NCI-H2196 treated with DMSO at 0.1 percent for 48 hours (cell line): ENCODE data around the gene TMEM132E.

ENCODE experiments used
- DNase-seq: peaks from one replicate; lab custom pipeline; 2025; ENCODE audit not compliant: unreplicated experiment; lab: John Stamatoyannopoulos, UW

Gene TMEM132E

DNA sequence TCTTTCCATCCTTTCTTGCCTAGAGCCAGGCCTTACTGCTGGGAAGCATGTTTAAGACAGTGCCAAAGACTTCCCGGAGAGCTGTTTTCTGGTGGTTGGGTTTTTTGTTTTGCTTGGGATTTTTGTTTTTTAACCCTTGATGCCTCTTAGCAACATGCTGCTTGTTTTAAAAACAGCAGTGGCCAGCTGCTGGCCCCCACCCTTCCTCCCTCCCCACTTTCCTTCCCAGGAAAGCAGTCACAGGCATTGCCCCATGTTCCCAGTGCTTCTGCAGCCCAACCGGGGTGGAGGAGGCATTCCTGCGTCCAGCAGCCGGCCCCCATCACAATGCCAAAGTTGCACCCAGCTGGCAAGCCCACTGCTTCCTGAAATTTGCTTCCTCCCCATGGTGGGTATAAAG, 12.6 kb downstream of the TMEM132E start:
- no peak for DNase-seq

DNA sequence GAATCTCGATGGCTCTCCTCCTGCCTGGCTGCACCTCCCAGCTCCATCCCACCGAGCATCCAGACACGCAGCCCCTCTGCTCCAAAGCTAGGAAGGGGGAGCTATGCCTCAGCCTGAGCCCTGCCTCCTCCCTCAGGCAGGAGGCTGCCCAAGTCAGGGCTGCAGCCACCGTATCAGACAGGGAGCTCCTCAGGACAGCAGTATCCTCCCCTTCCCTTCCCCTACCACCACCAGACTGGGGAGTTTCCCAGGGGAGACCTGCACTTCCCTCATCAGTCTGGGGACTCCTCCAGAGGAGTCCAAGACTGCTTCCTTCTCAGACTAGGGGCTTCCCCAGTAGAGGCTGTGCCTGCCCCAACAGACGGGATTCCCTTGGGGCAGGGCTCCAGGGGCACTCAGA, 17.5 kb downstream of the TMEM132E start:
- no peak for DNase-seq

DNA sequence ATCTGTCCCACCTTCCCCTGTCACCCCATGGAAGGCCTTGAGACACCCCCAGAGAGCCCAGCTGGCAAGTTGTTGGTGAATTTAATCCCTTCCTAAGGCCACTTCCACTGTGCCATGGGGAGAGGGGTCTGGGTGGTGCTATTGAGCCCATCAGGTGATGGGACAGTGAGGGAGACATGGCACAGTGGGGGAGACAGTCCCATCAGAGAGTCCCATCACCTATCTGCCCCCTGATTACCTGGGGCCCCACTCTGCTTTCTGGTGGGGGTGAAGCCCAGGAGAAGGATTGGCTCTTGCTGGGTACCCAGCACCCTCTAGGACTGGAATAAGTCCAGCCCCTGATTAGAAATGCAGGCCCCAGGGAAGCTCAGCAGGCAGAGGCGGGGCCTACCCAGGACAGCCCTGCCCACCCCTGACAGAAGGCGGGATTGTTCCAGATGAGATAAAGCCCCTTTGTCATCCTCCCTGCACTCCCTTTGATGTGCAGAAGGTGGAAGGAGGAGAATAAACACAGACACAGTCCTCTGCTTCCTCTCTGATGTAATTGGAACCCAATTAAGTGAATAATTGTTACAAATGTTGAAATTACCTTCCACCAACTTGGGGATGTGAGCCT, 18.9 kb downstream of the TMEM132E start:
- DNase-seq, result peak; percentile 14

DNA sequence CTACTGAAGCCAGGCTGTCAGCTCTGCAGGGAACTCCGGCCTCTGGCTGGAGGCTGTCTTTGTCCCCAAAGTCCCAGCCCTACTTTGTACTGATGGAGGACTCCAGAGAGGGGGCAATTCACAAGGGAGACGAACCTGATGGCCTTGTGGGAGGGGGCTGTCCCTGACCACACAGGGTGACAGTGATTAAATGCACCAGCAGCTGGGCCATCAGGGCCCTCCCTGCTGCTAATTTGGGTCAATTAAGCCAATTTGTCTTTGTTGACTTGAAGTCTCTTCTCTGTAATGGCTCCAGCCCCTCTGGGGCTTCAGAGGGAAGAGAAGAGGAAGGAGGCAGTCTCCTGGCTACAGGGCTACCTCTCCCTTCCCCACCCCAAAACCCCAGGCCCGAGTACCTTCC, 22.0 kb downstream of the TMEM132E start:
- DNase-seq, result no peak

DNA sequence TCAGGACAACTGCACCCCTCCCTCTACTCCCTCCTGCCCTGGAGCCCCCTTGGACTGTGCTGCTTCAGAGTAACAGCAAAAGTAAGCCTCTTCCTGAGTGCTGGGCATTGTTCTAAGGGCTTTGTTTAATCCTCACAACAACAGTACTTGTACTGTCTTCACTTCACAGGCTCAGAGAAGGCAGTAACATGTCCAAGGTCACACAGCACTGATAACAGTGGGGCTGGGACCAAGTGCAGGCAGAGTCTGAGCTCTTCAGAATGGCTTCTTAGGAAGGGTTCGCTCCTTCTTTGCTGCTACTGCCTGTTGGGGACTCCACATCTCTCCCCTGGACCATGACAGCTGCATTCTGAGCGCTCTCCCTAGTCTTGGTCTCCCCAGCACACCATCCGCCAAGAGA, 24.6 kb downstream of the TMEM132E start:
- no peak for DNase-seq

DNA sequence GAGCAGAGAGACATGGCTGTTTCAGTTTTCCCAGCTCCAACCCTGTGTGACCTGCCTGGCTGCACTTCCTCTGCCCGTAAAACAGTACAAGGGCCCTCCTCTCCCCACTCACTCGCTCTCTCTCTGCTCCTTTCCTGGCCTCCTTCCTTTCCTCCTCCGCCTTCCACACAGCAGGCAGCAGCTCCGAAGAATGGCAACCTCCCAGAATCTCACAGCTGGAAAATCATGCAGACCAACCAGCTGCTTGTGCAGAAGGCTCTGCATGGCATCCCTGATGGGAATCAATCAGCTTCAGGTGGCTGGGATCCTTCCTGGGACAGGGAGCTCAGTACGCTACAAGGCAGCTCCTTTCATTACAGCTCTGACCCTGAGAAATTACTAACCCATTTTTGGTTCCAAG, 27.4 kb downstream of the TMEM132E start:
- DNase-seq, result no peak

DNA sequence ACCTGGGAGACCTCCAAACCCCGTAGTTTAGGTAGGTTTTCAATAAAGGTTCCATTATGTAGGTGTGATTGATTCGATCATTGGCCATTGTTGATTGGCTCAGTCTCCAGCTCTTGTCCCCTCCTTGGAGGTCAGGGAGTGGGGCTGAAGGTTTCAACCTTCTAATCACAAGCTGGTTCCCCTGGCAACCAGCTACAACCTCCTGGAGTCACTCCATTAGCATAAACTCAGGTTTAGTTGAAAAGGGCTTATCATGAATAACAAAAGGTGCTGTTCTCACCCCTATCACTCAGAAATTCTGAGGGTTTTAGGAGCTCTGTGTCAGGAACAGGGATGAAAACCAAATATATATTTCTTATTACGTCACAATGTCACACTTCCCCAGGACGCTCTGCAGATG, 28.5 kb downstream of the TMEM132E start:
- no peak for DNase-seq

DNA sequence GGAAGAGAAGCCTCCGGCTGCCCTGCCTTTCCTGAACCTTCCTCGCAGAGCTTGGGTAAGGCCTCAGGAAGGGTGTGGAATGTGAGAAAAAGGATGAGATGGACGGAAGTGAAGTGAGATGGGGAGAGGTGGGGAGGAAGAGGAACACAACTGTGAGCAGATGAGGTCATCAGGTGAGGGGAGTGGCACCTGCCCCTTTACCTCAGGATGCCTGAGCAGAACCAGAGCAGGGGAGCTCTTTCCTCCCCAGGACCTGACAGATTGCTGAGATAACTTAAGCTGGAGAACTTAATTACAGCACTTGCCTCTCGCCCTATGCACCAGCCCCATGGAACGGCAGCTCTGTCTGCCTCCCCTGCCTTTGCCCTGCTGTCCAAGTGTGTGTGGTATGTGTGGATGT, 29.8 kb downstream of the TMEM132E start:
- DNase-seq, result no peak

DNA sequence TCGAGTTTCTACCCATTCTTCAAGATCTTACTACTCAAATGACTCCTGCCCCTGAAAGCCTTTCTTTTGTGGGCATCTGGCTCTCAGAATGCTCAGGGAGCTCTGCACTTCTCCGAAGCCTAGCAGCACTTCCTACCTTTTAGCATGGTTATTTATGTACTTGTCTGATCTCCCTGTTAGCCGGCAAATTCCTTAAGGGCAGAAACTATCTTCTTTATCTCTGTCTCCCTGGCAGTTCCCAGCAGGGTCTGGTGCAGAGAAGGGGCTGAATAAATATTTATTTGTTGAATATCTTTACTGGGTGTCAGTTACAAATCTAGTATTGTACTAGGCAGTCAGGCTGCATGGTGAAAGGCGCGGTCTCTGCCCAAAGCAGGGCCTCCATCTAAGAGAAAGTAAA, 30.7 kb downstream of the TMEM132E start:
- DNase-seq, result no peak

DNA sequence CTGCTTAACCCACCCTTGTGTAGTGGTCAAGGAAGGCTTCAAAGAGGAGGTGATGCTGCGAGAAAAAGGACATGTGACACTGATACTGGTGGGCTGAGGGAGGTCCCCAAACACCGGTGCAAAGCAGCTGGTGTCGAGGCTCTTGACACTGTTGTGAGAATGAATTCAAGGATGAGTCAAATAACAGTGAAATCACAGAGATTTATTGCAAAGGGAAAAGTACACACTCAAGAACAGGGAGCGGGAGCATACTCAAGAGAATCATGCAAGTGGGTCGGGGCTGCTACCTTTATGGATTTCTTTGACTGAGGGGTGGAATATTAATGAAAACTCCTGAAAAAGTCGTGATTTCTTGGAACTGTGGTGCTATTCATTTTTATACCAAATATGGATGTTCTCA, 31.1 kb downstream of the TMEM132E start:
- no peak for DNase-seq

DNA sequence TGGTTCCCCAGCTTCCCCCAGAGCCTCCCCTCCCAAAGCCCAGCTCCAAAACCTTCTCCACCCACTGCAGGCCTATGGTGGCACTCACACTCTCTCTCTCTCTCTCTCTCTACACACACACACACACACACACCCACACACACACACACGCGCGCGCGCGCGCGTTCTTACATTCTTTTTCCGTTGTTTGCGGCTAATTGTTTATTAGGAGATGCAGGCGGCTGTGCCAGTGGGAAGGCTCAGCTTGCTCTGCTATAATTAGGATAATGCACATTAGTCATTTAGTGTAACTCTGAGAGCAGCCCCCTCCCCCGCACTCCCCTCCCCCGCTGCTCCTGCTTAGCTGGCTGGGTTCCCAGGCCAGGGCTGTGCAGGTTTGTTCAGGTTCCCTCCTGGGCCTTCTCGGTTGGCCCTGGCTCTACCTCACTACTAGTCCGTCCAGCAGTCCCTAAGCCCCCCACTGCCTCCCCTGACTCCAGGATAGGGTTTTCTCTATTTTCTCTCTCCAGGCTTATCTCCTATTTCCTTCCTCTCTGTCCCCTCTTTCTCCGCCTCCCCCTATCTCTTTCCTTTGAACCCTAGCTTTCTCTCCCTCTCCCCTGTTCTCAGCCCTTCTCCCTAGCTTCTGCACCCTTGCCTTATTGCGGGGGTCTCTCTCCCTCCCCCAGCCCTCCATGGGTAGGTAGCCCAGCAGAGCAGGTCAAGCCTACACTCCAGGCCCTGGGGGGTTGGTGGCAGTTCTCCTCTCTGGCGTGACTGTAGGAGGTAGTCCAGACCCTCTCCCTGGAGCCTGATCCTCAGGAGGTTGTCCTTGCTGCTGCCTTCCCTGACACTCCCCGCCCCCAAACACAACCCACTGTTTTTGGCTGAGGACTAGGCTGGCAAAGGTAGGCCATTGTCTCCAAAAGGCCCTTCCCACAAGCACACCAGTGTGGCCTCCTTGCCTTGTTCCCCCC, 34.0 kb downstream of the TMEM132E start:
- peak; percentile 15 for DNase-seq

DNA sequence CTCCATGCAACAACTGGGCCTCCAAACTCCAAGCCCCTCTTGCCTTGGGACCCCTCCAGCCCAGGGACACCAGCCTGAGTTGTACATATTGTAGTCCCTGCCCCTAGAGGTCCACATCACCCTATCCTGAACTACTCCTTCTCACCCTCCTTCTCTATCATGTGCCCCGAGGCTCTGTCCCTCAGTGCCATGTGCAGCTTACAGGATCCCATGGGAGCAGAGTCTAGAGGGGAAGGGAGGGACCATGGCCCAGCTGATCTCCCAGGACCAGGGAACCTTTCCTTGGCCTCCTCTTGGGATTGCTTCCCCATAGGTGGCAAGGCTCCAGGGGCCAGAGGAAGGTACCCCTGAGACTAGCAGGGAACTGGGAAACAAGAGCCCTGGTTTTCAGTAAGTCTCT, 35.3 kb downstream of the TMEM132E start:
- no peak for DNase-seq

DNA sequence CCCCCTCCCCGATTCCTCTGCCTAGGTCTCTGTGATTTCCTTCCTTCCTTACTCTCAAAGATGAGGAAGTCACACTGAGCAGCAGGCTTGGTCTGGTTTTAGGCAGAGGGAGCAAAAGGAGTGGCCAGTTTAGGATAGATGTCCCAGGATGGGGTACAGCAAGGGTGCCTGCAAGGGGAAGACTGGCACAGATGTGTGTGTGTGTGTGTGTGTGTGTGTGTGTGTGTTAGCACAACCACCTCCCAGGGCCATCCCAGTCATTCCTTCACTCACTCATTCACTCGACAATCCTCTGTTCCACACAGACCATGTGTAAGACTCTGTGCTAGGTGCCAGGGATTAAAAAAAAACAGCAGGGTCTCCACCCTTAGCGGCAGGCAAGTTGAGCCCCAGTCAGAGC, 35.9 kb downstream of the TMEM132E start:
- DNase-seq, result no peak

DNA sequence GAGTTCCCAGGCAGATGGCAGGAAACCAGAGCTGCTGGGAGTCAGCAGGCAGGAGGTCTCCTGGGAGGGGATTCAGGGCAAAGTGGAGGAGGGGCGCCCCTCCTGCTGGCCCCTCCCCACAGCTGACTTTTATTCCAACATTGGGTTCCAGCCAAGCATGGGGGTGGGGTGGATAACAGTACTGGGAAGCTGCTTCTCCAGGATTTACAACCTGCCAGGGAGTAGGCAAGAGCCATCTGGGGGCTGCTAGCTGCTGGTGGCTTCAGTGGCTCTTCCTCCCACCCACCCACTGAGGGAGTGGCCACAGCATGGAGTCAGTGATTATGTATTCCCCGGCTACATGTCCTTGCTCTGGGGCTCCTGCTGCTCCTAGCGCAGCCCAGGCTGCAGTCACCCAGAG, 36.8 kb downstream of the TMEM132E start:
- DNase-seq, result no peak

DNA sequence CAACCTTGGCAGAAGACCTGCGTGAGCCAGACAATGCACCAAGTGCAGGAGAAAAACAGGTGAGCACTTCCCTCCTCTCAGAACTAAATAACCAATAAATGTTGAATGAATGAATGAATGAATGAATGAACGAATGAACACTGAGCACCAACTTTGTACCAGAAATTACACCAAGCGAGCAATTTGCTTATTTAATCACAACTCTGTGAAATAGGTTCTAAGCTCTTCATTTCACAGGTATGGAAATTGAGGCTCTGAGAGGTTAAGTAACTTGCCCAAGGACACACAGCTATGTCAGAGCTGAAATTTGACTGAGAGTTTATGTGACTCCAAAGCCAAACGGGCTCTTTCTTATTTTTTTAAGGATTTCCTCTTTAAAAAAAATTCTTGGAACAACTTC, 38.0 kb downstream of the TMEM132E start:
- no peak for DNase-seq

DNA sequence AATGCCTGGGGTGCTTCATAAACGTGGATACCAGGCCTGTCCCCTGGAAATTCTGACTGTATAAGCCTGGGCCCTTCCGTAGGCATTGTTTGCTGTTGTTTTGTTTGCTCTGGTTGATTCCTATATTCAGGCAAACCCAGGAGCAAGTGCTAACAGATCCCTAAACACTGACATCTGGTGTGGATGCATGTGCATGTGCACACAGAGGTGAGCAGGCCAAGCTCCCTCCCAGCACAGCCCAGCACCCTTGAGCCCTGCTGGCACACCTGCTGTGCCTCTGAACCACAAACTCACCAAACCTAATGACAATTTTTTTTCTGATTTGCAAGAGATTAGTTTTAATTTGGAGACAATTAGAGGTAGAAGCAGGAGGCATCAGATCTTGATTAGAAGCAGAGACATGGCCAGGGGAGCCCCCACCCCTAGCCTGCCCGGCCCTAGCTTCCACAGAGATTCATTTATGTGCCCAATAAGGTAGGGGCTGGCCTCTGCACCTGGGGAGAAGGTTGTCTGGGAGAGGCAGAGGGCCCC, 40.4 kb downstream of the TMEM132E start:
- no peak for DNase-seq

DNA sequence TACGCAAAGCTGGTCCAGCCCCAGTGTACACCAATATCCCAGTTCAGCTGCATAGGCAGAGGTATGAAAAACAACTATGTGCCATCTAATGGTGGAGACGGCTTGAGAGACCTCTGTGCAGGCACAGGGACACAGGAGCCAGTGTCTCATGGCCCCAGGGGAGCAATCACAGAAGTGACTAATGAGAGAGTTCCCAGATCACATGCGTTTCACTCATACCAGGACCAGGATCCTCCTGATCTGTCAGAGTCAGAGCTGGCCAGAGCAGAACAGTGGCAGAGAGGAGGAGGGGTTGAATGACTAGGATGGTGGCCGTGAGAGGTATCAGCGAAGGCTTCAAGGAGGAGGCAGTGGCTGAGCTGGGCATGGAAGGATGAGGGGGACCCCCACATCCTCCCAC, 41.1 kb downstream of the TMEM132E start:
- no peak for DNase-seq

DNA sequence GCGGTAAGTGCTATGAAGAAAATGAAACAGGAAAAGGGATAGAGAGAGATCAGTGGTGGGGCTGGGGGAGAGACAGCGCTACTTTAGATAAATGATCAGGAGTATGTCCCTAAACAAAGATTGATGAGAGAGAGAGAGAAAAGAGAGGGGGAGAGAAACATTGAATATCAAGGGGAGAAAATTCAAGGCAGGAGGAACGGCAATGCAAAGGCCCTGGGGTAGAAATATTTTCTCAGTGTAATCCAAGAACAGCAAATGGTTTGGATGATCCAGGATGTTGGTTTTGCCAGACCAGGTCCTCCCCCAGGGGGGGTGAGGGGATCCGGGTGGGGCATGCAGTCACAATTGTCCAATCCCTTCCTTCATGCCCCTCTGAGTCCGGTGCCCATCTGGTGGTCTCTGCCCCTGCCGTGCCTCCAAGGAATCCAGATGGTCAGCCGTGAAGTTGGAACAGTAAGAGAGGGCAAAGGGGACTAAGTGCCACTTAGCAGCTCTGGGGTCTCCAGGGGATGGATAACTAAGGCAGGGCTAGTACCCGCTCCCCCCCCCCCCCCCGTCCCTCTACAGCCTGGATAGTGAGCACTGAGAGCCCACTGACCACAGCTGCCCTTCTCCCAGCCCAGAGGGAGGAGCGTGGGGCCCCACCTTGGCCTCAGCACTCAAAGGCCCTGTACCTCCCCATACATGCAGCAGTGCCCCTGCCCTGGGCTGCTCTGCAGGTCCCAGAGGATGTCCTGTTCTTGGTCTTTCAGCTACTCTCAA, 43.7 kb downstream of the TMEM132E start:
- no peak for DNase-seq

DNA sequence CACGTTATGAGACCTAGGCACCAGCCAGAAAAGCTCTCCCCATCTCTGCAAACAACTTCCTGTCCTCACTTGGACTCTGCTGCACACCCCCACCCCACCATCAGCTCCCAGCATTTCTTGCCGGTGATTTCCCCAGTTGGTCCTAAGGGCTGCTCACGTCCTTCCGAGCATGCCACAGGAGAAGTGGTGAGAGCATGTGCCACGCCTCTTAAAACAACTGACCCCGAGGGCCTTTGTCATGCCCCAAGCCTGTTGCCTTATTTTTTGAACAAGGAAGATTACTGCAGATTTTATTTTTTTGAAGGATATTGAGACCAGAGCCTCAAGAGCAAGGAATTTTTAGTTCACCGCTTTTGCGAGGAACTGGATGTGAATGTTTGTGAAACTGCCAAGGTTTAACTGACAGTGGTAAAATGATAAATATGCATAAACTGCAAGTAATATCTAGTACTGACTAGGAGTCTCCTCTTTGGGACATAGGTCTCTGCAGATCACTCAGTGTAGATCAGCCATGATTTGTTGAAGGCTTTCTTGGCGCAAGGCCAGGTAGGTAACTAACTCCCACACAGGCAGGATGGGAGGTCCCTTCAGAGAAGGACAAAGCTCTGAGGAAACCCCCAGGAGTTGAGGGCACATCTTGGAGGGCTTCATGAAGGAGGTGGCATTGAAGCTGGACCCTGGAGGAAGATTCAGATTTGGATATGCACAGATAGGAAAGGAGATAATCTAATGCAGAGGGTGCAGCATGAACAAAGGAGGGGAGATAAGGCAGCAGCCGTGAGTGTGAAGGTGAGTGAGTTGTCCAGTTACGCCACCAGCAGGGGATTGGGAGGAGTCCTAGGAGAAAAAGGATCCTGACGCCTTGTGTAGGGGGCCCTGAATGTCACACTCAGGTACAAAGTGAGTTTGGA, 44.7 kb downstream of the TMEM132E start:
- DNase-seq, result no peak

DNA sequence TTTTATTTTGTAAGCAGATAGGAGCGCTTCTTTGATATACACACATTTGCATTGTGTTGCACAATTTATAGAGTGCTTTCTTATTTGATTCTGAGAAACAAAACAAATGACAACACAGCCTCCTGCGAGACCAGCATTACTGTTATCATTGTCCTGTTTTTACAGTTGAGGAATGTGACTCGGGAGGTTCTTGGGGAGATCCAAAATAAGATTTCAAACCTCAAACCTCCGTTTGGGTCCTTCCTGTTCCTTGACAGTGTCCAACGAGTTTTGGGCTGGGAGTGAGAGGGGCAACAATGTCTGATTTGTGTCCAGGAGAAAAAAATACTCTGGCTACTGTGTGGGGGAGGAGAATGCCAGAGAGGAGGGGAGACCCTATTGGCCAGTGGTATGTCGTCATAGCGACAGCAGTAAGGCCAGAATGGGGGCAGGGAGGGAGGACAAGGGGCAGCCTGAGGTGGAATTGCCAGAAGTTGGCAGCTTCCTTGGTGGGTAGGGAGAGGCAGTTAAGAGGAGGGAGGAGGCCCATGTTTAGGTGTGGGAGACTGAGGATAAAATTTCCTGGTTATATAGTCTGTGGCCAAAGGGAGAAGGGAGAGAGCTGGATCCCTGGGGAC, 45.5 kb downstream of the TMEM132E start:
- DNase-seq, result no peak
